GM19035 (cell line): ENCODE data around the gene SRC.
"Not testable (repeated sequence)": the region's sequence is repeated elsewhere in the genome, so short reads cannot be mapped to it uniquely, and the experiment has no call there.

Experiments used
- ATAC-seq: cut with Tn5 transposase; IDR thresholded peaks from one replicate; pipeline ENCODE4 v1.9.1; 2021; ENCODE audit not compliant: unreplicated experiment

SRC gene

DNA sequence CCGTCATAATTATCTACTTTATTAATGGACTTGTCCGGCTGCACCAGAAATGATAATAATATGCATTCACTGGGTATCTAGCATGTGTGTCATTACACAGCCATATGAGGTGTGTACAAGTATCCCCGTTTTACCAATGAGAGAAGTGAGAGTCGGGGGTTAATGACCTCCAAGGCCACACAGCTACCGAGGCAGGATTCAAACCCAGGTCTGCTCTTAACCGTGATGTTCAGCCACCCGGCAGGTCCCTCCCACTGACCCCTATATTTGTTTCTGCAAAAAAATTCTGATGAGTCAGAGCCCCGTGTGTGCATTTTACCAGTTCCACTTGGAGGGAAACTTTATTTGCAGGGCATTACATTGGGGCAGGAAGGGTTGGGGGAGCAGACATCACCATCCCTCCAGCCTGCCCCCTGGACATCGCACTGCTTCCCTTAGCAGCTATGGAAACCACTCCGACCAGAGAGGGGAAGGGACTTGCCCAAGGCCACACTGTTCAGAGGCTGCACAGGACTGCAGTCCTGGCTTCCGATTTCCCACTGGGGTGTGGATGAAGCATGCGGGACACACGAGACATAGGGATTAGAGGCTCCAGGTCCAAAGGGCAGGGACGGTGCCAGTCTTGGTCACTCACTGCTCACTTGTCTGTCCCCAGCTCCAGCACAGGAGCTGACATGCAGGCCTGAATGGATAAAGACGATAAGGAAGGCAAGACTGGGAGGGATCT lies 10.1 kb upstream of the SRC start:
- no peak for ATAC-seq

GRCh38 chr20:37336369-37337207 lies 9.4 kb upstream of the SRC start:
- ATAC-seq = peak; percentile 71

- no peak for ATAC-seq
Measured at GRCh38 chr20:37337208-37337991, 8.5 kb upstream of the SRC start.

GRCh38 chr20:37338380-37338779 lies 7.6 kb upstream of the SRC start:
- ATAC-seq = not testable (repeated sequence)

DNA sequence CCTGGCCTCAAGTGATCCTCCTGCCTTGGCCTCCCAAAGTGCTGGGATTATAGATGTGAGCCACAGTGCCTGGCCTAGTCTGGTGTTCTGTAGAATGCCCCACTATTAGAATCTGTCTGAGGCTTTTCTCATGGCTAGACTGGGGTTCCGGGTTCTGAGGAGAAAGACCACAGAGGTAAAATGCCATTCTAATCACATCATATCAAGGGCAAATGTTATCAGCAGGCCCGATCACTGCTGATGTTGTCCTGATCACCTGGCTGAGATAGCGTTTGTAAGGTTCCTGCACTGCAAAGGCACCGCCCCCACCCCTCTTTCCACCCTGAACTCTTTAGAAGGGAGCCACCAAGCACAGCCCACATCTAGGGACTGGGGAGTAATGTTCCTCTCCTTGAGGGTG lies 6.7 kb upstream of the SRC start:
- ATAC-seq = no peak

DNA sequence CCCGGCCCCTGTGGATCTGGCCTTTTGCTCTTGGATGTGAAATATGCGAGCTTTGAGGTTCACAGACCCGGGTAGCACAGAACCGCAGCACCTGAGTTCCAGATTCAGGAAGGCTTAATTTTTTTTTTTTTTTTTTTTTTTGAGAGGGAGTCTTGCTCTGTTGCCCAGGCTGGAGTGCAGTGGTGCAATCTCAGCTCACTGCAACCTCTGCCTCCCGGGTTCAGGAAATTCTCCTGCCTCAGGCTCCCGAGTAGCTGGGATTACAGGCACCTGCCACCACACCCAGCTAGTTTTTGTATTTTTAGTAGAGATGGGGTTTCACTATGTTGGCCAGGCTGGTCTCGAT lies 6.2 kb upstream of the SRC start:
- ATAC-seq = not testable (repeated sequence)

DNA sequence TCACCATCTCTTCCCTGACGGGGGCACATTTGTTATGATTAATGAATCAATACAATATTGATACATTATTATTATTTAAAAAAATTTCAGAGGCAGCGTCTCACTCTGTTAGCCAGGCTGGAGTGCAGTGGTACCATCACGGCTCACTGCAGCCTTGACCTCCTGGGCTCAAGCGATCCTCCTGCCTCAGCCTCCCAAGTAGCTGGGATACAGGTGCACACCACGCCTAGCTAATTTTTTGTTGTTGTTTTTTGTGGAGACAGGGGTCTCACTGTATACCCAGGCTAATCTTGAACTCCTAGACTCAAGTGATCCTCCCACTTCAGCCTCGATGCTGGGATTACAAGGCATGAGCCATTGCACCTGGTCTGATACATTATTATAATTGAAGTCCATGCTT lies 4.9 kb upstream of the SRC start:
- no peak for ATAC-seq

DNA sequence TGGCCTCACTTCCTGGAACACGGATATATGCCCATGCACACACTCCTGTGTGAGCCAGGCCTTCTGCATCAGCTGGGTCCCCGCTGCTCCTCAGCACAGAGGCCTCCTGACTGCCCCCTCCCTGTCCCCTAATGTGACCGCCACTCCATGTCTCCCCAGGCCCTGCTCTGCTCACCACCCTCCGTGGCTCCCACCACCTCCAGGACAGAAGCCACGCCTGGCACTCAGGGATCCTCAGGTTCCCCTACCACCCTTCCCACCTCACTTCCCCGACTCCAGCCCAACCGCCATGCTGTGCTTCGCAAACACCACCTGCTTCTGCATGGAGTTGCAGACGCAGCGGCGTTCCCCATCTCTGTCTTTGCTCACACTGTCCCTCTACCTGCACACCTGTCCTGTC lies 4.3 kb upstream of the SRC start:
- ATAC-seq = no peak

DNA sequence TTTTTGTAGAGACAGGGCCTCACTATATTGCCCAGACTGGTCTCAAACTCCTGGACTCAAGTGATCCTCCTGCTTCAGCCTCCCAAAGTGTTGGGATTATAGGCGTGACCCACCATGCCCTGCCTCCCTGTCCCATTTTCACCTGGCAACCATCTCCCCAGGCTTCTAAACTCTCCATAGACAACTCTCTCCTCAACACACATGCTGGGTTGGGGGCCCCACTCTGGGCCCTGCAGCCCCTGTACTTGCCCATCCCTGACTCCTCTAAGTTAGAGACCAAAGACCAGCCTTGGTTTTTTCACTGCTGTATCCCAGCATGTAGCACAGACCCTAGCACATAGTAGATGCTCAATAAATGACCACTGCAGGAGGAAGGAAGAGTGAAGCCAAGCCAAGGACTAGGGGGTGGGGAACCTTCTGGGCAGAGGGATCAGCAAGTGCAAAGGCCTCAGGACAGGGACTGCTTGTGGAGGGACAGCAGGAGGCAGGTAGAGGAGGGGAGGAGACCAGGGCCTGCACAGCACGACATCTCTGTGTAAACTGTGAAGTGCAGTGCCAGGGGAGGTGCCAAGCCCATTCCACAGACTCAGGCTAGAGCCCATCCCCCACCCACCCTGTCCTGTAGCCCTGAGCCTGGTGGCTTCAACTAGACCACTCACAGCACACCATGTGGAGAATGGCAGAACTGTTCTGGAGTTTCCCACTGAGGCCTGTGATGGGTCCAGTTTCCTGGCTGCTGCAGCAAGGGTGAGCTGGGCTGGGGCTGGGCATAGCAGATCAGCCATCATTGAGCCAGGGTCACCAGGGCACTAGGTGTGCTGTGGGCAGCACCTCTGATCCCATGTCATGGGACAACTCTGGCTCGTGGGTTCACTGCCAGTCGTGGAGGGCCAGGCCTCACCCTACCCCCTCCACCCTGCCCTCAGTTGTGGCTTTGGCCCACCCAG lies 3.4 kb upstream of the SRC start:
- no peak for ATAC-seq

DNA sequence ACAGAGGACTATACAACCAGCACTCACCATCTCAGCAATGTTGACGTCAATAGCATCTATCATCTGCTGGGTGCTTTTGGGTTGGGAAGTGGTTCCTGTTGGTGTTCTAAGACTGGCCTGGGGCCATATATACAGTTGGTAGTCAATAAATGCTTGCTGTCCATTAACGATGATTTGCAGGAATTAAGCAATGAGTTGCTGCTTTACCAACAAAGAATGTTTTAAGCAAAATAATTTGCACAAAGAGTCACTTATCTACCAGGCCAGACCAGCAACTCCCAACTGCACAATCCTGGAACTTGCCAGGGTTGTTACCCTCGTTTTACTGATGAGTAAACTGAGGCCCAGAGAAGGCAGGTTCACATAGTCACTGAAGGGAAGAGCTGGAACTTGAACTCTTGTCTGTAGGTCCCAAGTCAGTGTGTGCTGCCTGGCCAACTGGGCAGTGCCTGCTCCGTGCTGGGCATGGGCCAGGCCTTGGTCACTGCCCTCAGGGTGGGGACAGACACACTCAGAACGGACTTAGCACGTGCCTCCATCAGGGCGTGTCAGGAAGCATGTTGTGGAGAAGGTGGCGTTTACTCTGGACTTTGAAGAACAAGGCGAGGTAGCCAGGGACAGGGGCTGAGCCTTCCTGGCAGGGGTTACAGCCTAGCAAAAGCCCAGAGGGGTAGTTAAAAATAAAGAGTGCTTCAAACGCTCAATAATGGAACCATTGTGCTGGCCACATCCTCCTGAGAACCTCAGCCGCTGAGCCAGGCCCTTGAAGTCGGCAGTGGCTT lies 2.5 kb upstream of the SRC start:
- ATAC-seq = no peak

- no peak for ATAC-seq
Measured at GRCh38 chr20:37343994-37344355, 2.0 kb upstream of the SRC start.

GRCh38 chr20:37344506-37345338 lies 1.2 kb upstream of the SRC start:
- ATAC-seq = no peak

GRCh38 chr20:37346236-37346534 lies 245 bp downstream of the SRC start:
- ATAC-seq = no peak

GRCh38 chr20:37346535-37347346 lies 801 bp downstream of the SRC start:
- ATAC-seq = no peak

DNA sequence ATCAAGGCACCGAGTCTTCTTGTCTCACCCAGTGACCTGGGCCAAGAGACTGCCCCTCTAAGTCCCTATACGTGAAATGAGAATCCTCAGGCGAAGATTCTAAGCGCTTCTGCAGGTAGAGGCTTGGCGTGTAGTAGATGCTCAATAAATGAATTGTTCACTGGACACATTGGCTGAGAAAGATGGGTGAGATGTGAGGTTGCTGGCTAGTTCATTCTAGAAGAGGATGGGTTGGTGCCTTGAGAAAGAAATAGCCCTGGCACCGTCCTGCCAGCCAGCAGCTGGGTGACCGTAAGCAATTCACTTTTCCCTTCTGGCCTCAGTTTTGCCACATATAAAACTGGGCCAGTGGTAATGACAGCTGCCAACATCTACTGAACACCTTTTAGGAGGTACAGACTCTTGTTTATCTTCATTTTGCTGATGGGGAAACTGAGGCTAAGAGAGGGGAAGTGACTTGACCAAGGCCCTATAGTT lies 1.4 kb downstream of the SRC start:
- no peak for ATAC-seq

GRCh38 chr20:37347891-37348791 lies 2.2 kb downstream of the SRC start:
- no peak for ATAC-seq

DNA sequence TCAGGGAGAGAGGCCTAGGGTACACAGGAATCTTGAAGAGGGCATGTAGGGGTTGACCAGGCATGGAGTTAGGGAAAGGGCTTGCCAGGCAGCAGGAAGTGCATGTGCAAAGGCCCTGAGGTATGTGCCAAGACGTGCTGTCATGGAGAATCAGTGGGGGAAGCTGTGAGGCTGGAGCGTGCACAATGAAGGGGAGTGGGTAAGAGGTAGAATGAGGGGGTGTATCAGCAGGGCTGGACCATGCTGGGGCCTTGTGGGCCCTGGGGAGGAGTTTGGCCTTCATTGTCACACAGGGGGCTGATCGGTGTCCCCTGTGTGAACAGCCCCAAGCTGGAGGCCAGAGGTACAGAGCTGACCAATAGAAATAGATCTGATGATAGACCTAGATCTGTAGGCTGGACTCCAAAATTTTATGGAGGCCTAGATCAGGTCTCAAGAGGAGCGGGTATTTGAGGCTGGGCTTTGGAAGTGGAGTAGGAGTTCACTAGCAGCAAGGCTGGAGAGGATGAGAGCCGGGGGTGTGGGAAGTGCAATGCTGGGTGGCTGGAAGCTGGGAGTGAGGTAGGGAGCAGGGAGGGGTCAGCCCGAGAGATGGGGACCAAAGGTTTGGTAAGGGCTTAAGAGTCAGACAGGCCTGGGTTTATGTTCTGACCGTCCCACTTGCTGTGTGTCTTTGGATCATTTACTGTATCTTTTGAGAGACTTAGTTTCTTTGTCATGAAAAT lies 3.0 kb downstream of the SRC start:
- no peak for ATAC-seq
